ENCODE data around the gene RFFL. TPM values are rescaled to one million over a fixed set of nuclear protein-coding genes. Genes with fewer than 3 reads are reported as not detected.
"Not testable (repeated sequence)": the region's sequence is repeated elsewhere in the genome, so short reads cannot be mapped to it uniquely, and the experiment has no call there.

Gene RFFL
- polyA plus RNA-seq, 1 donor from 2014 or later = 6.6 TPM

- Histone ChIP-seq H3K9ac (ENCODE audit: low read length) (no peak overlapping the region), H2AFZ (ENCODE audit: low read depth, low read length) (no peak overlapping the region), H3K36me3 (ENCODE audit: insufficient read depth, low read length) (no peaks in the 10 kb centered on the region), H3K4me3 (ENCODE audit: low read length) (no peak overlapping the region), H4K20me1 (ENCODE audit: insufficient read depth) (no peaks in the 10 kb centered on the region), H3F3A (ENCODE audit: insufficient read depth, low read length, poor library complexity, severe bottlenecking) (no peaks in the 10 kb centered on the region), H3K79me2 (replicated peaks; ENCODE audit: insufficient read depth, low read length) (no peaks in the 10 kb centered on the region), H3K9me3 (ENCODE audit: low read length) (no peaks in the 10 kb centered on the region), H3K27ac (ENCODE audit: low read length) (no peak overlapping the region), H3K27me3 (ENCODE audit: insufficient read depth, low read depth, low read length) (no peaks in the 10 kb centered on the region), H3K9me2 (ENCODE audit: insufficient read depth, low read length) (no peaks in the 10 kb centered on the region), H3K4me2 (ENCODE audit: low read length) (no peak overlapping the region)
- TF ChIP-seq EZH2 (IDR thresholded peaks at IDR 0.05; ENCODE audit: borderline replicate concordance, insufficient read depth, low read length, poor library complexity, severe bottlenecking) = no peak
- TF ChIP-seq MXI1 (conservative IDR thresholded peaks at IDR 0.05; ENCODE audit: poor library complexity, severe bottlenecking) = no peak
- TF ChIP-seq RAD21 (conservative IDR thresholded peaks at IDR 0.05) = no peak
- no peak for TF ChIP-seq CTCF (IDR thresholded peaks at IDR 0.05; ENCODE audit: poor library complexity, severe bottlenecking)
- TF ChIP-seq EP300 (conservative IDR thresholded peaks at IDR 0.05; ENCODE audit: poor library complexity, severe bottlenecking) = no peak
- no peak for TF ChIP-seq SMC3 (conservative IDR thresholded peaks at IDR 0.05; ENCODE audit: poor library complexity)
- TF ChIP-seq REST (IDR thresholded peaks at IDR 0.05; ENCODE audit: borderline replicate concordance) = no peak
- TF ChIP-seq POLR2AphosphoS5 (IDR thresholded peaks at IDR 0.05) = no peak
- no peak for TF ChIP-seq TAF1 (IDR thresholded peaks at IDR 0.05; ENCODE audit: low read depth)
Observed at GRCh38 chr17:35046245-35046644, 17.3 kb downstream of the RFFL start.

- H3K79me2 ChIP-seq (replicated peaks; ENCODE audit: insufficient read depth, low read length); H4K20me1 ChIP-seq (ENCODE audit: insufficient read depth); H3K9me3 ChIP-seq (ENCODE audit: low read length); H3K9ac ChIP-seq (ENCODE audit: low read length); H3K36me3 ChIP-seq (ENCODE audit: insufficient read depth, low read length); H3K4me3 ChIP-seq (ENCODE audit: low read length); H3F3A ChIP-seq (ENCODE audit: insufficient read depth, low read length, poor library complexity, severe bottlenecking); H3K27ac ChIP-seq (ENCODE audit: low read length); H3K4me2 ChIP-seq (ENCODE audit: low read length); H3K9me2 ChIP-seq (ENCODE audit: insufficient read depth, low read length); H2AFZ ChIP-seq (ENCODE audit: low read depth, low read length); H3K27me3 ChIP-seq (ENCODE audit: insufficient read depth, low read depth, low read length): not testable (repeated sequence)
Observed at GRCh38 chr17:35045458-35045979, 18.0 kb downstream of the RFFL start.

GRCh38 chr17:35044181-35044580 lies 19.3 kb downstream of the RFFL start:
- H3K36me3 ChIP-seq (ENCODE audit: insufficient read depth, low read length) = no peaks in the 10 kb centered on the region
- H3K9ac ChIP-seq (ENCODE audit: low read length) = no peak overlapping the region
- no peaks in the 10 kb centered on the region for H3K79me2 ChIP-seq (replicated peaks; ENCODE audit: insufficient read depth, low read length)
- H3K4me3 ChIP-seq (ENCODE audit: low read length) = no peak overlapping the region
- no peaks in the 10 kb centered on the region for H3K9me3 ChIP-seq (ENCODE audit: low read length)
- no peaks in the 10 kb centered on the region for H3K27me3 ChIP-seq (ENCODE audit: insufficient read depth, low read depth, low read length)
- no peaks in the 10 kb centered on the region for H4K20me1 ChIP-seq (ENCODE audit: insufficient read depth)
- no peak overlapping the region for H3K27ac ChIP-seq (ENCODE audit: low read length)
- H3F3A ChIP-seq (ENCODE audit: insufficient read depth, low read length, poor library complexity, severe bottlenecking) = no peaks in the 10 kb centered on the region
- no peaks in the 10 kb centered on the region for H3K9me2 ChIP-seq (ENCODE audit: insufficient read depth, low read length)
- no peak overlapping the region for H3K4me2 ChIP-seq (ENCODE audit: low read length)
- TF ChIP-seq POLR2AphosphoS5 (IDR thresholded peaks at IDR 0.05) = no peak
- H2AFZ ChIP-seq (ENCODE audit: low read depth, low read length) = no peak overlapping the region

All from neural cell (in vitro differentiated cells).